CD4-positive, CD25-positive, alpha-beta regulatory T cell (primary cell): ENCODE data around the gene MOGAT1. TPM values are rescaled to one million over a fixed set of nuclear protein-coding genes. Genes with fewer than 3 reads are reported as not detected.
"Not testable (repeated sequence)": the region's sequence is repeated elsewhere in the genome, so short reads cannot be mapped to it uniquely, and the experiment has no call there.

Experiments used
- ATAC-seq, 2 donors: fragments of 150-1000 bp; cut with Tn5 transposase; one replicate each; pipeline ENCODE4 v1.10.0; 2021; ENCODE audit warnings: low read depth in 2 of 2, moderate number of reproducible peaks in 2 of 2, moderate library complexity in 1 of 2
- DNase-seq, 3 donors: peaks; one replicate each; pipeline versions ENCODE4 v3.0.0 to v3.0.0-alpha.2; 2012 to 2022; ENCODE audit warnings: mixed read lengths in 1 of 3
- H3K27ac ChIP-seq: one replicate; pipeline ENCODE4 v1.7.0; 2013; ENCODE audit warnings: mild to moderate bottlenecking, low read length; ENCODE audit not compliant: insufficient read depth, poor library complexity, severe bottlenecking
- H3K27me3 ChIP-seq: one replicate; pipeline ENCODE4 v1.7.0; 2013; ENCODE audit warnings: low read length; ENCODE audit not compliant: control insufficient read depth, insufficient read depth
- H3K36me3 ChIP-seq: one replicate; pipeline ENCODE4 v1.7.0; 2013; ENCODE audit warnings: mild to moderate bottlenecking, low read length, moderate library complexity; ENCODE audit not compliant: control insufficient read depth, insufficient read depth
- H3K4me1 ChIP-seq: 2 replicates; pipeline ENCODE4 v1.7.0; 2013; ENCODE audit warnings: mild to moderate bottlenecking, low read length; ENCODE audit not compliant: insufficient read depth, control insufficient read depth, poor library complexity, severe bottlenecking
- H3K4me3 ChIP-seq: one replicate; pipeline ENCODE4 v1.7.0; 2013; ENCODE audit warnings: low read depth, mild to moderate bottlenecking, low read length, moderate library complexity
- H3K9me3 ChIP-seq, 2 experiments: 1 replicate in 1 of 2; 2 replicates in 1 of 2; pipeline ENCODE4 v1.7.0; 2013; ENCODE audit warnings: low read length in 2 of 2, mild to moderate bottlenecking in 1 of 2, moderate library complexity in 1 of 2; ENCODE audit not compliant: control insufficient read depth in 2 of 2
- H3K27ac Mint-ChIP-seq, 3 donors: one replicate each; pipeline ENCODE4 v1.8.0; 2020 to 2022; ENCODE audit warnings: mild to moderate bottlenecking in 3 of 3, mixed read lengths in 3 of 3, moderate library complexity in 2 of 3
- H3K27me3 Mint-ChIP-seq: one replicate; pipeline ENCODE4 v1.8.0; 2022; ENCODE audit warnings: mild to moderate bottlenecking, mixed read lengths
- H3K36me3 Mint-ChIP-seq: one replicate; pipeline ENCODE4 v1.8.0; 2020; ENCODE audit warnings: mixed read lengths
- H3K4me1 Mint-ChIP-seq, 4 donors: one replicate each; pipeline ENCODE4 v1.8.0; 2020 to 2022; ENCODE audit warnings: mixed read lengths in 4 of 4, mild to moderate bottlenecking in 1 of 4
- H3K4me3 Mint-ChIP-seq, 4 donors: one replicate each; pipeline ENCODE4 v1.8.0; 2020 to 2022; ENCODE audit warnings: mild to moderate bottlenecking in 4 of 4, mixed read lengths in 4 of 4, moderate library complexity in 3 of 4
- H3K9me3 Mint-ChIP-seq, 7 donors: one replicate each; pipeline ENCODE4 v1.8.0; 2020 to 2022; ENCODE audit warnings: mixed read lengths in 7 of 7, mild to moderate bottlenecking in 3 of 7, moderate library complexity in 2 of 7
- polyA plus RNA-seq, 4 donors: library from polyadenylated mRNA; unstranded; fragments of 300-500 nt; fragmentation: Illumina TruSeq; gene quantifications; one replicate each; pipeline ENCODE4 v1.2.3, GENCODE V29; 2021
- total RNA-seq: library from RNA; stranded (reverse); gene quantifications from one replicate; pipeline ENCODE4 v1.2.3, GENCODE V29; 2022

Gene MOGAT1
- total and polyA plus RNA-seq, 5 donors from 2014 or later, result not detected

GRCh38 chr2:222690564-222691200 lies 19.2 kb downstream of the MOGAT1 start:
- no peaks in the 10 kb centered on the region for H3K36me3 ChIP-seq
- Mint-ChIP-seq H3K9me3 (peaks cover 0 to 3% (median 0%) of the 10 kb centered on the region in 7 donors), H3K4me3 (no peak overlapping the region), H3K36me3 (no peaks in the 10 kb centered on the region), H3K4me1 (peaks cover 0 to 7% (median 4%) of the 10 kb centered on the region in 4 donors), H3K27ac (no peak overlapping the region), H3K27me3 (peaks cover 32% of the 10 kb centered on the region)
- no peak overlapping the region for H3K27ac ChIP-seq
- peak; percentile 92 for ATAC-seq
- peak; percentile 46 to 79 (median 65) for DNase-seq
- no peak overlapping the region for H3K4me3 ChIP-seq
- no peaks in the 10 kb centered on the region for H3K4me1 ChIP-seq
- peaks cover 16% of the 10 kb centered on the region for H3K27me3 ChIP-seq
- no peaks in the 10 kb centered on the region for H3K9me3 ChIP-seq

- peaks cover 13% of the 10 kb centered on the region for H3K27me3 ChIP-seq
- H3K27ac ChIP-seq, H3K36me3 ChIP-seq, H3K4me3 Mint-ChIP-seq, H3K4me1 Mint-ChIP-seq, ATAC-seq, H3K36me3 Mint-ChIP-seq, H3K9me3 Mint-ChIP-seq, H3K27ac Mint-ChIP-seq, H3K4me1 ChIP-seq, H3K9me3 ChIP-seq, DNase-seq, H3K4me3 ChIP-seq: not testable (repeated sequence)
- peaks cover 20% of the 10 kb centered on the region for H3K27me3 Mint-ChIP-seq
Measured at GRCh38 chr2:222693413-222693812, 22.0 kb downstream of the MOGAT1 start.

DNA sequence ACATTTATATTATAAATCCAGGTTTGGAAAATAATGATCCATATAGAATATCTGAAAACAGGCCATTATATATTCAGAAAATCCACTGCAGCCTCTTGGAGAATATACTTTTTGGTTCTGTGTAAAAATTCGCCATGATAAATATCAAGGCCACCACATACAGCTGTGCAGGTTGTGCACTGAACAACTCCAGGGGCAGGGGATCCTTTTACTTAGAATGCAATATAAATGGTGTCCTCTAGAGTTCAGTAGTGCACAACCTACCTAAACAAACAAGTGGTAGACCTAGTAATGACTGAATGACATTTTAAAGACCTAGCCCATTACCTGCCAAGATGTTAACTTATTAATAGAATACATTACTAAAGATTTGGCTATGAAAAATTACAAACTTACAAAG lies 22.4 kb downstream of the MOGAT1 start:
- no peaks in the 10 kb centered on the region for H3K4me1 ChIP-seq
- no peaks in the 10 kb centered on the region for H3K36me3 ChIP-seq
- no peak overlapping the region for H3K4me3 ChIP-seq
- Mint-ChIP-seq H3K27me3 (peaks cover 23% of the 10 kb centered on the region), H3K9me3 (peaks cover 0 to 3% (median 0%) of the 10 kb centered on the region in 7 donors), H3K4me3 (no peak overlapping the region), H3K4me1 (peaks cover 0 to 7% (median 4%) of the 10 kb centered on the region in 4 donors), H3K36me3 (no peaks in the 10 kb centered on the region), H3K27ac (no peak overlapping the region)
- ATAC-seq, result no peak
- H3K27me3 ChIP-seq, result peaks cover 13% of the 10 kb centered on the region
- H3K9me3 ChIP-seq, result no peaks in the 10 kb centered on the region
- no peak overlapping the region for H3K27ac ChIP-seq
- DNase-seq, result peak in 1 of 3 donors; percentile 20

DNA sequence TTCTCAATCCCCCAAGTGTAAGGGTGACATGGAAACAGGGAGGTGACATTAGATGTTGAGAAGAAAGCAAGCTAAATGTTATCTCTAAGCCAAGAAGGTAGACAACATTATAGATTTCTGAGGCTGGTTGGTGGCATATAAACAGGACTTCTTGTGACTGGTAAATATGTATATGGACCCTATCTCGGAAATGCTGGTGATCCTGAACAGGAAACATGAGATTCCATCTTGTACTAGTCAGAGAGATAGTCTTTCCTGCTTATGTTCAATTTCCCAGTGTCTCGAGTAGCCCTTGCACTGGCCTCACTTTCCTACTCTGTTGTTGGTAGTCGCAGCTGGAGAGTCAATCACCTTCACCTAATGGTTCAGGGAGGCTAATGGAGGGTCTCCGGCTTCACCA lies 26.8 kb downstream of the MOGAT1 start:
- Mint-ChIP-seq H3K4me1 (peaks cover 0 to 8% (median 6%) of the 10 kb centered on the region in 4 donors), H3K4me3 (no peak overlapping the region), H3K27ac (no peak overlapping the region), H3K9me3 (peaks cover 0 to 1% (median 0%) of the 10 kb centered on the region in 7 donors), H3K36me3 (no peaks in the 10 kb centered on the region), H3K27me3 (peaks cover 35% of the 10 kb centered on the region)
- H3K27ac ChIP-seq, result no peak overlapping the region
- H3K4me3 ChIP-seq, result no peak overlapping the region
- peaks cover 13% of the 10 kb centered on the region for H3K27me3 ChIP-seq
- H3K36me3 ChIP-seq, result no peaks in the 10 kb centered on the region
- no peak for ATAC-seq
- peaks cover 4% of the 10 kb centered on the region for H3K4me1 ChIP-seq
- no peaks in the 10 kb centered on the region for H3K9me3 ChIP-seq
- no peak for DNase-seq

DNA sequence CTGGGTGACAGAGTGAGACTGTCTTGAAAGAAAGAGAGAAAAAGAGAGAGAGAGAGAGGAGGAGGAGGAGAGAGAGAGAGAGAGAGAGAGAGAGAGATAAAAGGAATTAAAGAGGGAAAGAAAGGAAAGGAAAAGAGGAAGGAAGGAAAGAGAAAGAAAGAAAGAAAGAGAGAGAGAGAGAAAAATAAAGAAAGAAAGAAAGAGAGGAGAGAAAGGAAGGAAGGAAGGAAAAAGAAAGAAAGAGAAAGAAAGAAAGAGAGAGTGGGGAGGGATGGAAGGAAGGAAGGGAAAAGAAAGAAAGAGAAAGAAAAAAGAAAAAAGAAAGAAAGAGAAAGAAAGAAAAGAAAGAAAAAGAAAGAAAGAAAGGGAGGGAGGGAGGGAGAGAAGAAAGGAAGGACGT lies 29.8 kb downstream of the MOGAT1 start:
- no peak overlapping the region for H3K4me3 Mint-ChIP-seq
- H3K4me3 ChIP-seq, result no peak overlapping the region
- DNase-seq, result no peak
- H3K27me3 Mint-ChIP-seq, result peaks cover 56% of the 10 kb centered on the region
- no peaks in the 10 kb centered on the region for H3K36me3 Mint-ChIP-seq
- H3K27ac ChIP-seq, result no peak overlapping the region
- no peak overlapping the region for H3K27ac Mint-ChIP-seq
- ATAC-seq, result no peak
- H3K9me3 ChIP-seq, result no peaks in the 10 kb centered on the region
- peaks cover 20% of the 10 kb centered on the region for H3K27me3 ChIP-seq
- peaks cover 0 to 1% (median 0%) of the 10 kb centered on the region in 7 donors for H3K9me3 Mint-ChIP-seq
- peaks cover 0 to 6% (median 5%) of the 10 kb centered on the region in 4 donors for H3K4me1 Mint-ChIP-seq
- H3K36me3 ChIP-seq, result no peaks in the 10 kb centered on the region
- peaks cover 4% of the 10 kb centered on the region for H3K4me1 ChIP-seq

DNA sequence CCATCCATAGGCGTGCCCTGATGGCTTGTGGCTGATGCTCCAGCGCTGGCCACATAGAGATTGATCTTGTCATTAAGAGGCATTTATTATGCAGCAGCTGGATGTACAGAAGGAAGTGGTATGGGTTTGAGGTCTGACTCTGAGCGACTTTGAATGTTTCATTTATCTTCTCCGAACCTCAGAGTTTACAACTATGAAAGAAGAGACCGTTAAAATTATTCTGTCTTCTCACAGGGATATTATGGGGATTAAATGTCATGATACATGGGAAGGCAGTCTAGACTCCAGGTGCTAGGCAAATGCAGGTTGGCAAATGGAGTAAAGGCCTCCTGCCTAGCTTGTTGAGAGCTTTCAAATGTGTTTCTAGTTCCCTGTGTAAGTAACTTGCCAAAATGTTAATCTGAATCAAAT lies 30.3 kb downstream of the MOGAT1 start:
- Histone ChIP-seq H3K27me3 (peaks cover 20% of the 10 kb centered on the region), H3K9me3 (no peaks in the 10 kb centered on the region), H3K4me3 (no peak overlapping the region), H3K4me1 (peaks cover 4% of the 10 kb centered on the region), H3K36me3 (no peaks in the 10 kb centered on the region), H3K27ac (no peak overlapping the region)
- Mint-ChIP-seq H3K27ac (no peak overlapping the region), H3K9me3 (peaks cover 0 to 1% (median 0%) of the 10 kb centered on the region in 7 donors), H3K4me1 (peaks cover 0 to 6% (median 5%) of the 10 kb centered on the region in 4 donors), H3K36me3 (no peaks in the 10 kb centered on the region), H3K4me3 (no peak overlapping the region), H3K27me3 (peaks cover 56% of the 10 kb centered on the region)
- DNase-seq (peak in 2 of 3 donors; percentile 11 to 38), ATAC-seq (peak in 1 of 2 donors; percentile 39)

DNA sequence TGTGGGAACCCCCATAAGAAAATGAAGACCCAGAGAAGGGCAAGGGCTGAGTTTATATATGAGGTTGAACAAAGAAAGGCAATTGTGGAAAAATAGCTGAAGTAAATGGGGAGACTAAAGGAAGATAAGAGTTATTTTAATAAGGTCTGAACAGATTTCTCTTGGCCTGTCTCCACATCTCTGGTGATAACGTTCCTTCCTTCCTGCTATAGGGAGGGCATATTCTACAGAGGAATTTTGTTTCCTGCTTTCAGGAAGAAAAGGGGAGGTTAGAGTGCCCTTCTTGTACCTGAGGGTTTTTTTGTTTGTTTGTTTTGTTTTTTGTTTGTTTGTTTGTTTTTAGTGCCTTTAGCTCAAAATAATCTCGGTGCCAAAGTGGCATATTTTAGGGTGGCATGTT lies 31.6 kb downstream of the MOGAT1 start:
- peaks cover 20% of the 10 kb centered on the region for H3K27me3 ChIP-seq
- Mint-ChIP-seq H3K36me3 (no peaks in the 10 kb centered on the region), H3K4me3 (no peak overlapping the region), H3K27ac (no peak overlapping the region), H3K4me1 (peaks cover 0 to 6% (median 5%) of the 10 kb centered on the region in 4 donors), H3K27me3 (peaks cover 58% of the 10 kb centered on the region), H3K9me3 (peaks cover 0 to 1% (median 0%) of the 10 kb centered on the region in 7 donors)
- no peaks in the 10 kb centered on the region for H3K36me3 ChIP-seq
- H3K4me1 ChIP-seq, result peaks cover 4% of the 10 kb centered on the region
- DNase-seq (no peak), ATAC-seq (no peak)
- no peak overlapping the region for H3K27ac ChIP-seq
- no peak overlapping the region for H3K4me3 ChIP-seq
- H3K9me3 ChIP-seq, result no peaks in the 10 kb centered on the region

- ATAC-seq (no peak), DNase-seq (no peak)
- no peak overlapping the region for H3K4me3 ChIP-seq
- H3K27me3 Mint-ChIP-seq, result peaks cover 57% of the 10 kb centered on the region
- H3K4me3 Mint-ChIP-seq, result no peak overlapping the region
- H3K4me1 Mint-ChIP-seq, result peaks cover 0 to 6% (median 5%) of the 10 kb centered on the region in 4 donors
- no peaks in the 10 kb centered on the region for H3K36me3 ChIP-seq
- no peak overlapping the region for H3K27ac ChIP-seq
- no peaks in the 10 kb centered on the region for H3K9me3 ChIP-seq
- peaks cover 0 to 1% (median 0%) of the 10 kb centered on the region in 7 donors for H3K9me3 Mint-ChIP-seq
- peaks cover 4% of the 10 kb centered on the region for H3K4me1 ChIP-seq
- no peaks in the 10 kb centered on the region for H3K36me3 Mint-ChIP-seq
- no peak overlapping the region for H3K27ac Mint-ChIP-seq
- peaks cover 20% of the 10 kb centered on the region for H3K27me3 ChIP-seq
Measured at GRCh38 chr2:222703886-222704285, 32.4 kb downstream of the MOGAT1 start.
